Measurements from ENCODE around the gene RNF135.
"Not testable (repeated sequence)": the region's sequence is repeated elsewhere in the genome, so short reads cannot be mapped to it uniquely, and the experiment has no call there.

RNF135 gene

GRCh38 chr17:31035611-31036010 lies 64.8 kb downstream of the RNF135 start:
- intact Hi-C loops (cut with micrococcal nuclease); H3K27ac Mint-ChIP-seq; H3K27me3 Mint-ChIP-seq; H3K4me1 Mint-ChIP-seq (ENCODE audit: low read depth); H3K9me3 Mint-ChIP-seq; H3K4me3 Mint-ChIP-seq: not testable (repeated sequence)
- peaks cover 27% of the 10 kb centered on the region for H3K36me3 Mint-ChIP-seq (ENCODE audit: low read depth)

DNA sequence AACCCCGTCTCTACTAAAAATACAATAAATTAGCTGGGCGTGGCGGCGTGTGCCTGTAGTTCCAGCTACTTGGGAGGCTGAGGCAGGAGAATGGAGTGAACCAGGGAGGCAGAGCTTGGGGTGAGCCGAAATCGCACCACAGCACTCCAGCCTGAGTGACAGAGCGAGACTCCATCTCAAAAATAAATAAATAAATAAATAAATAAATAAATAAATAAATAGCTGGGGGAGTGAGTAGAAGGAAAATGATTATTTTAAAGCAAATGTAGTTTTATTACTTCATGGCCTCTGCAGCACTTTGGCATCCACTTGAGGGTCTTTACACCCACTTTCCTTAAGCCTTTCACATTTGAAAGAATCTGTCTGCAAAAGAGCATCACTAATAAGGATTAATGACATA lies 70.0 kb downstream of the RNF135 start:
- H3K27me3 Mint-ChIP-seq; H3K4me3 Mint-ChIP-seq; H3K27ac Mint-ChIP-seq; H3K36me3 Mint-ChIP-seq (ENCODE audit: low read depth); H3K9me3 Mint-ChIP-seq; intact Hi-C loops (cut with micrococcal nuclease); H3K4me1 Mint-ChIP-seq (ENCODE audit: low read depth): not testable (repeated sequence)

DNA sequence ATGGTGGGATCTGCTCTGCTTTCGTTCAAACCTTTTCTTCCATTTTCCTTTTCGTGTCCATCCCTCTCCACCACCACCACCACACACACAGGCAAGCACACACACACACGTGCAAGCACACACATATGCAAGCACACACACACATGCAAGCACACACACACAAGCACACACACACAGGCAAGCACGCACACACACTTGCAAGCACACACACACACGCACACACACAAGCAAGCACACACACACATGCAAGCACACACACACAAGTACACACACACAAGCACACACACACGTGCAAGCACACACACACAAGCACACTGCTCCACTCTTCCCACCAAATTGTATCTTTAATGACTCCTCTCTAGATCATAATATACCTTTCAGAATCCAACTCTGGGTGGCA lies 71.5 kb downstream of the RNF135 start:
- H3K4me3 Mint-ChIP-seq; H3K36me3 Mint-ChIP-seq (ENCODE audit: low read depth); intact Hi-C loops (cut with micrococcal nuclease); H3K27me3 Mint-ChIP-seq; H3K27ac Mint-ChIP-seq; H3K9me3 Mint-ChIP-seq; H3K4me1 Mint-ChIP-seq (ENCODE audit: low read depth): not testable (repeated sequence)

DNA sequence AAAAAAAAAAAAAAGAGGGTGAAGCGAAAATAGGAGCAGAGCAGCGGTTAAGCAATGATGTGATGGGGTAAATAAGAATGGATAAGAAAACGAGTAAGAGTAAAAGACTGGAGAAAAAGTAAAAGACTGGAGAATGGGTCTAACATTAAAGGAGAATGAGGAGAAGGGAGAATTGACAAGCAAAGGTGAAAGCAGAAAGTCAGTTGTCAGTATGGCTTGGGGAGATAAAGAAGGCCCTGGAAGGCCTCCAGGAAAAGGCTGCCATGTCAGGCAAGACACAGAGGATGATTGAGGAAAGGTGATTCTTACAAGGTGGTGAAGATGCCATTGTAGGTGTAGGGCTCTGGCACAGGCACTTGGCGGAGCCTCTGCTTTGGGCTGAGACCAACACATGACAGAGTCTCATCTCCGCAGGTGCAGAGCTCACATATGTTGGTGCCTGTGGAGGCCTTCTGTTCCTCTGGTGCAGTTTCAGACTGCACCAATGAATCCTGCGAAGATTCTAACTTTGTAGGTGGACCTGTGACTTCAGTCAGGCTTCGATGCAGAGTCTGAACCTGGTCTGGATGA lies 76.1 kb downstream of the RNF135 start:
- H3K4me1 Mint-ChIP-seq (ENCODE audit: low read depth), result peaks cover 22% of the 10 kb centered on the region
- H3K4me3 Mint-ChIP-seq; intact Hi-C loops (cut with micrococcal nuclease); H3K36me3 Mint-ChIP-seq (ENCODE audit: low read depth); H3K27ac Mint-ChIP-seq; H3K27me3 Mint-ChIP-seq; H3K9me3 Mint-ChIP-seq: not testable (repeated sequence)

DNA sequence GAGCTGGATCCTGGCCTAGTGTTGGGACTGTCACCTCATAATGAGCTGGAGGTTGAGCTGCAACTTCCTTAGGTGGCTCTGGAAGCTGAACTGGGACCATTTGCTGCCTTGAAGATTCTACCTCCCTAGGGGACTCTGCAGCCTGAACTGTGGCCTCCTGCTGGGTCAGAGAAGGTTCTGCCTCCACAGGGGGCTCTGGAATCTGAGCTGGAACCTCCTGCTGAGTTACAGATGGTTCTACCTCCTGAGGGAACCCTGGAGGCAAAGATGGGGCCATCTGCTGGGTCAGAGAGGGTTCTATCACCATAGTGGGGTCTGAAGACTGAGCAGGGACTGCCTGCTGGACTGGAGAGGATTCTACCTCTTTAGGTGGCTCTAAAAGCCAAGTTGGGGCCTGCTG lies 77.3 kb downstream of the RNF135 start:
- no peak overlapping the region for H3K4me3 Mint-ChIP-seq
- H3K27ac Mint-ChIP-seq, result peak overlapping the region; percentile 50
- no peaks in the 10 kb centered on the region for H3K27me3 Mint-ChIP-seq
- H3K9me3 Mint-ChIP-seq, result no peaks in the 10 kb centered on the region
- intact Hi-C loops (cut with micrococcal nuclease), result no loop called here
- H3K36me3 Mint-ChIP-seq (ENCODE audit: low read depth), result no peaks in the 10 kb centered on the region
- peaks cover 34% of the 10 kb centered on the region for H3K4me1 Mint-ChIP-seq (ENCODE audit: low read depth)

GRCh38 chr17:31048780-31049179 lies 77.9 kb downstream of the RNF135 start:
- Mint-ChIP-seq H3K27ac (peak overlapping the region; percentile 50), H3K4me3 (no peak overlapping the region), H3K27me3 (no peaks in the 10 kb centered on the region), H3K4me1 (ENCODE audit: low read depth) (peaks cover 36% of the 10 kb centered on the region), H3K9me3 (no peaks in the 10 kb centered on the region), H3K36me3 (ENCODE audit: low read depth) (no peaks in the 10 kb centered on the region)
- intact Hi-C loops (cut with micrococcal nuclease), result no loop called here

Measured in dendritic cell treated with granulocyte-macrophage colony-stimulating factor and Interleukin-4, amounts not matched to agents 40 ng/mL and 50 ng/mL, for 4 days (primary cell).